NB4 (cell line): ENCODE results near the gene FILIP1L.

Source experiments
- DNase-seq: peaks from one replicate; pipeline ENCODE4 v3.0.0; 2010; ENCODE audit warnings: low read depth
- H3K4me3 ChIP-seq: one replicate; pipeline ENCODE4 v1.5.1; 2011; ENCODE audit warnings: mild to moderate bottlenecking, low read depth, low read length, moderate library complexity
- MYC ChIP-seq: IDR thresholded peaks from 2 replicates; pipeline ENCODE4 v1.6.1; 2011; ENCODE audit warnings: low read depth, low read length
- POLR2A ChIP-seq: IDR thresholded peaks from 2 replicates; pipeline ENCODE4 v1.6.1; 2011; ENCODE audit warnings: mild to moderate bottlenecking; ENCODE audit not compliant: insufficient read length; ENCODE audit errors: extremely low read depth
- TF ChIP-seq, protein P1 (sequence below): IDR thresholded peaks from one replicate; pipeline ENCODE4 v1.5.1; 2012; ENCODE audit warnings: low read depth, low read length
- TF ChIP-seq, protein P2 (sequence below): IDR thresholded peaks from 2 replicates; pipeline ENCODE4 v1.6.1; 2011; ENCODE audit warnings: low read depth, low read length

The FILIP1L gene

DNA sequence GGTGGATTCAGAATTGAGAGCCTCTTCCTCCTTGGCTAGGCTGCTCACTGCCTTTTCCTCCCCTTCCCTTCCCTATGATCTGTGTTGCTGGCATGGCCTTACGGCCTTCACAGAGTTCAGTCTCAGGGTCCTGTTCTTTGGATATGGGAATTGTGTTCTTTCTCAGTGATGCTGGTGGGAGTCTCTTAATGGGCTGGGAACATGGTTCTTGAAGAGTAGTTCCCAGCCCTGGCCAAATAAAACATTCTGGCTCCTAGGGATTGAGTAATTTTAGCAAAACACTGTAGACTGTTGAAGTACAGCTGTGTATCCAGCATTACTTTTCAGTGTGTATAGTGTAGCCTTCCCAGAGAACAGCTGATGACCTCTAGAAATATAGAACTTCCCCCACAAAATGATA is 22.6 kb upstream of the FILIP1L start:
- TF ChIP-seq, protein P1, sequence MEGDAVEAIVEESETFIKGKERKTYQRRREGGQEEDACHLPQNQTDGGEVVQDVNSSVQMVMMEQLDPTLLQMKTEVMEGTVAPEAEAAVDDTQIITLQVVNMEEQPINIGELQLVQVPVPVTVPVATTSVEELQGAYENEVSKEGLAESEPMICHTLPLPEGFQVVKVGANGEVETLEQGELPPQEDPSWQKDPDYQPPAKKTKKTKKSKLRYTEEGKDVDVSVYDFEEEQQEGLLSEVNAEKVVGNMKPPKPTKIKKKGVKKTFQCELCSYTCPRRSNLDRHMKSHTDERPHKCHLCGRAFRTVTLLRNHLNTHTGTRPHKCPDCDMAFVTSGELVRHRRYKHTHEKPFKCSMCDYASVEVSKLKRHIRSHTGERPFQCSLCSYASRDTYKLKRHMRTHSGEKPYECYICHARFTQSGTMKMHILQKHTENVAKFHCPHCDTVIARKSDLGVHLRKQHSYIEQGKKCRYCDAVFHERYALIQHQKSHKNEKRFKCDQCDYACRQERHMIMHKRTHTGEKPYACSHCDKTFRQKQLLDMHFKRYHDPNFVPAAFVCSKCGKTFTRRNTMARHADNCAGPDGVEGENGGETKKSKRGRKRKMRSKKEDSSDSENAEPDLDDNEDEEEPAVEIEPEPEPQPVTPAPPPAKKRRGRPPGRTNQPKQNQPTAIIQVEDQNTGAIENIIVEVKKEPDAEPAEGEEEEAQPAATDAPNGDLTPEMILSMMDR = no peak
- TF ChIP-seq MYC (no peak), POLR2A (no peak)
- TF ChIP-seq, protein P2, sequence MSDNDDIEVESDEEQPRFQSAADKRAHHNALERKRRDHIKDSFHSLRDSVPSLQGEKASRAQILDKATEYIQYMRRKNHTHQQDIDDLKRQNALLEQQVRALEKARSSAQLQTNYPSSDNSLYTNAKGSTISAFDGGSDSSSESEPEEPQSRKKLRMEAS = no peak
- H3K4me3 ChIP-seq = no peak overlapping the region
- DNase-seq = no peak

DNA sequence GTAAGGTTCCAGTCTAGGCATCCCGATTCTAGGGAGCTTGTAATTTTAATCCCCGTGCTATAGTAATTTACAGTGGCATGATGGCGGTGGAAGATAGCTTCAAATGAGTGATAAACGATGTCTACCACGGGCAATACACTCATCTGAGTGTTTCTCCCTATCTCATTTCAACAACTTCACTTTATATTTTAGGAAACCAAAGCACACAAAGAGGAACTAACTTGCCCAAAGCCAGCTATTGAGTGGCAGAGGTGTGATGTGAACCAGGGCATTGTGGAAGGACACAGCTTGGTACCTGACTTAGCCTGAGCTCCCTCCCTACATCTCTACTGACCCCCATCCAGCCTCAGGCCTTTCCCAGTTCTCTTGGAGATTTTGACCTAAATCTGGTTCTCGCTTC is 16.9 kb upstream of the FILIP1L start:
- TF ChIP-seq MYC = no peak
- TF ChIP-seq, protein P2 = no peak
- TF ChIP-seq, protein P1 = no peak
- no peak for TF ChIP-seq POLR2A
- H3K4me3 ChIP-seq = no peak overlapping the region
- DNase-seq = peak; percentile 8

DNA sequence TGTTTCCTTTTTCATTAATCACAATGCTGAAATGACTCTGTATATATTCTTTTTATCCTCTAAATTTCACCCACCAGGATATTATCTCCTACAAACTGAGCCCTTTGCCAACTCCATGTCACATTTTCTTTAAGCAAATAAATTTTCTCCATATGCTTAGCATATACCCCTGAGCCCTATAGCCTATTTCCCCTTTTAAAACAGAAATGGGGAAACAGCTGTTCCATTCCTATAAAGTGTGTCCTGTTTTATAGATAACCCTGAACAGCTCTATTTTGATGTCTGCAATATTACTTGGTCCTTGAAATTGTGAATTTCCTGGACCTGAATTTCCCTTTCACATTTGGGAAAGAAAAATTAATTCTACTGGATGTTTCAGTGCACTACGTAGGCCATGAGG is 15.6 kb upstream of the FILIP1L start:
- H3K4me3 ChIP-seq = no peak overlapping the region
- TF ChIP-seq POLR2A = no peak
- TF ChIP-seq, protein P1 = no peak
- TF ChIP-seq, protein P2 = no peak
- TF ChIP-seq MYC = no peak
- peak; percentile 40 for DNase-seq

DNA sequence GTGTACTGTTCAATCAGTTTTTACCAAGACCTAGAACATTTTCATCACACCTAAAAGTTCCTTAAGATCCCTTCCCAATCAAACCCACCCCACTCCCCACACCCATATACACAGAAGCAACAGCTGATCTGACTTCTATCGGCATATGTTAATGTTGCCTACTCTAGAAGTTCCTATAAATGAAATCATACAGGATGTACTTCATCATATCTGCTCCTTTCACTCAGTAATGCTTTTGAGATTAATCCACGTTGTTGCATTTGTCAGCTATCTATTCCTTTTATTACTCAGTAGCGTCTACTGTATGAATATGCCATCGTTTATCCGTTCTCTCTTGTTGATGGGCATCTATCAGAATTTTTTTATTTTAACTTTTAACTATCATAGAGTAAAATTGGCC is 14.3 kb upstream of the FILIP1L start:
- no peak for DNase-seq
- no peak overlapping the region for H3K4me3 ChIP-seq
- TF ChIP-seq POLR2A (no peak), MYC (no peak)
- TF ChIP-seq, protein P2 = no peak
- TF ChIP-seq, protein P1 = no peak

DNA sequence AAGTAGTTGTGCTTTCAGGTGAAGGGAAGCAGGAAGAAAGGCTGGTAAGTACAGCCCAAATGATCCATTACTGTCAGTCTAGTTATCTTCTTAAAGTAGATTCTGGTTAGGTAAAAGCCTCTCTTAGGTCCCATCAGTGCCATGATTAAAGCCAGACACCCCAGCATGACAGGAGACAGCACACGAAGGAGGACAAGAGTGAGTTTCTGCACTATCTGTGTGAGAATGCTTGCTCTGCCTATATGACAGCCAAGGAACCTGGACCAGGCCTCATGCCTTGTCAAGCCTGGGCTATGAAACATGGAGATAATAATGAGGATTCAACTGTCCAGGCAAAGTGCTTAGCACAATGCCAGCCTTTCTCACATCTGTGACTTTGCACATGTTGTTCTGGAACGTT is 13.5 kb upstream of the FILIP1L start:
- TF ChIP-seq, protein P2 = no peak
- TF ChIP-seq MYC (no peak), POLR2A (no peak)
- TF ChIP-seq, protein P1 = no peak
- no peak for DNase-seq
- H3K4me3 ChIP-seq = no peak overlapping the region
